Epithelial cell of proximal tubule (primary cell): Measurements from ENCODE around the gene ACADM. TPM values are rescaled to one million over a fixed set of nuclear protein-coding genes. Genes with fewer than 3 reads are reported as not detected.
"Not testable (repeated sequence)": the region's sequence is repeated elsewhere in the genome, so short reads cannot be mapped to it uniquely, and the experiment has no call there.

Source experiments
- DNase-seq: peaks from one replicate; pipeline ENCODE4 v3.0.0-alpha.2; 2011; ENCODE audit warnings: low read depth
- H3K4me3 ChIP-seq: 2 replicates; pipeline ENCODE4 v1.5.1; 2011; ENCODE audit warnings: low read depth, mild to moderate bottlenecking, low read length
- total RNA-seq: library from RNA; depleted of rRNA; stranded (reverse); fragments of >200 nt; gene quantifications from 2 replicates; pipeline ENCODE4 v1.2.3, GENCODE V29; 2015
- TF ChIP-seq, protein P1 (sequence below): conservative IDR thresholded peaks from 2 replicates; pipeline ENCODE4 v1.5.1; 2012; ENCODE audit warnings: low read depth, mild to moderate bottlenecking, low read length

Gene ACADM
- total RNA-seq, 1 donor from 2014 or later = 37.8 TPM

DNA sequence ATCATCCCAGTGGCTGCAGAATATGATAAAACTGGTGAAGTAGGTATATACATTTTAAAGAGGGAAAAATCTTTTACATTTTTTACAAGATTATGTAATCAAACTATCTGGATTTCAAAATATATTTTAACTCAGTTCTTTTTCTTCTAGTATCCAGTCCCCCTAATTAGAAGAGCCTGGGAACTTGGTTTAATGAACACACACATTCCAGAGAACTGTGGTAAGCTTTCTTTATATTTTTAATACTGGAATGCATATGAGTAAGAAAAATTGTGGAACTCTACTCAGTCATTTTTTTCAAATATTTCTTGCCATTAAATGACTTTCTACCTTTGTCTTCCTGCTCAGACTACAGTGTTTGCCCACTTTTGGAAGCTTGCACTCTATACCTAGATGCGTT, 8.2 kb downstream of the ACADM start:
- H3K4me3 ChIP-seq = no peak overlapping the region
- no peak for DNase-seq
- TF ChIP-seq, protein P1, sequence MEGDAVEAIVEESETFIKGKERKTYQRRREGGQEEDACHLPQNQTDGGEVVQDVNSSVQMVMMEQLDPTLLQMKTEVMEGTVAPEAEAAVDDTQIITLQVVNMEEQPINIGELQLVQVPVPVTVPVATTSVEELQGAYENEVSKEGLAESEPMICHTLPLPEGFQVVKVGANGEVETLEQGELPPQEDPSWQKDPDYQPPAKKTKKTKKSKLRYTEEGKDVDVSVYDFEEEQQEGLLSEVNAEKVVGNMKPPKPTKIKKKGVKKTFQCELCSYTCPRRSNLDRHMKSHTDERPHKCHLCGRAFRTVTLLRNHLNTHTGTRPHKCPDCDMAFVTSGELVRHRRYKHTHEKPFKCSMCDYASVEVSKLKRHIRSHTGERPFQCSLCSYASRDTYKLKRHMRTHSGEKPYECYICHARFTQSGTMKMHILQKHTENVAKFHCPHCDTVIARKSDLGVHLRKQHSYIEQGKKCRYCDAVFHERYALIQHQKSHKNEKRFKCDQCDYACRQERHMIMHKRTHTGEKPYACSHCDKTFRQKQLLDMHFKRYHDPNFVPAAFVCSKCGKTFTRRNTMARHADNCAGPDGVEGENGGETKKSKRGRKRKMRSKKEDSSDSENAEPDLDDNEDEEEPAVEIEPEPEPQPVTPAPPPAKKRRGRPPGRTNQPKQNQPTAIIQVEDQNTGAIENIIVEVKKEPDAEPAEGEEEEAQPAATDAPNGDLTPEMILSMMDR = no peak

DNA sequence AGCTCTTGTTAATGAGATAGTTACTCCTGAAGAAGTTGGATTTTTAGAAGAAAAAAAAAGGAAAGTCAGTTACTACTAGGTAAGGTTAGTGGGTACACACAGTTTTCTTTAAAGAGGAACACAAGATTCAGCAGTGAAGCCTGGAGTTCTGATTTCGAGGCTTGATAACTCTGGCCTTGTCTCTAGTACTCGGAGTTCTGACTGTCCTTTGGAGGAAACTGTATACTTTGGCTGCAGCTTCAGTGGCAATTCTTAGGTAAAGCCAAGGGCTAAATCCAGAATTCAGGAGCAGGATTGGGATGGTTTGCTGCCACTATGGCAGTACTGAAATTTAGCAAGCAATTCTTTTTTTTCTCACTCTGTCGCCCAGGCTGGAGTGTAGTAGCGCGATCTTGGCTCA, 9.2 kb downstream of the ACADM start:
- TF ChIP-seq, protein P1 = no peak
- no peak for DNase-seq
- no peak overlapping the region for H3K4me3 ChIP-seq

DNA sequence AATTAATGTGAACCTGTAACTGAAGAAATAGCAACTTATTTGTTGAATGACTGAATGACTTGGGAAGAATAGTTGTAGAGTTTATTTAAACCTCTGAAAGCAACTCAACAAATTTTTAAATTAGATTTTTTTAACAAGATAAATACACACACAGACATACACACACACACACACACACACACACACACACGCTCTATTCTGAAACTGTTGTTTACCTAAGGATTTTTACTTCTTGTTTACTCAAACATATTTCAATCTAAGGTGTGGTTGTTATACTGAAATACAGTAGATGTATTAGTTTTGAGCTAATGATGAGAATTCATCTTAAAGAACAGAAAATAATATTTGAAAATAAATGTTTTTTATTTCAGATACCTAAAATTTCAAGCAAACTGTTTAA, 11.5 kb downstream of the ACADM start:
- no peak for DNase-seq
- H3K4me3 ChIP-seq = no peak overlapping the region
- TF ChIP-seq, protein P1 = no peak

DNA sequence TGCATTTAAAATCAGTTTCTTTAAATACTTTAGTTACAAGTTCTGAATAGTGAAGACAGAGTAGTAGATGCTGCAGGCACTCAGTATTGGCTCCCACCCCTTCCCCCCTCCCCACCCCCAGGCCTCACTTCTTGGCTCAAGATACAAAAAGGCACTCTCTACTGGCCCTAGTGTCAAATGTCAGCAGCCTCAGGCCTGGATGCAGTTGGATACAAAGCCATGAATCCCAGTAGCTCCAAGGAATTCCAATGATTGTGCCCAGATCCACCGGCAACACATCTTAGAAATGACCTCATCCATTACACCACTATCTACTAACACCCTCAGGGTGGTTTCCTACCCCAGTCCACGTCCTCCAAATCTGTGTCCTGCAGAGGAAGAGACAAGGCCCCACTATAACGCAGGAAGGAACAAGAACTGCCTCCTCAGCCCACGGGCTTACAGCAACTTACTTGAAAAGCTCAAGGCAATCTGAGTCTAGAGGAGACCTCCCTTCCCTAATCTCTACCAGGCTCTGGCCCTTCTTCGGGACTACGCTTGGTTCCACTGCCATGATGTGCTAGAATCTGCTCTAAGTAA, 17.6 kb downstream of the ACADM start:
- no peak overlapping the region for H3K4me3 ChIP-seq
- no peak for DNase-seq
- TF ChIP-seq, protein P1 = no peak

DNA sequence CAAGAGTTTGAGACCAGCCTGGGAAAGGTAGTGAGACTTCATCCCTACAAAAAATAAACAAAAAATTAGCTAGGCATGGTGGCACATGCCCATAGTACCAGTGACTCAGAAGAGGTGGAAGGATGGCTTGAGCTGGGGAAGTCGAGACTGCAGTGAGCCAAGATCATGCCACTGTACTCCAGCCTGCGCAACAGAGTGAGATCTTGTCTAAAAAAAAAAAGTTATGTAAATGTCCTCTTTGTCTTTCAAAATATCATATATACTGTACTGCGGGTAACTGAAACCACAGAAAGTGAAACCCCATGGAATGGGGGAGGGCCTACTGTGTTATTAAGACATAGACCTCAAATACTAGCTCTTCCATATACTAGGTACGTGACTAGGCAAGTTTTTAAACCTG, 20.8 kb downstream of the ACADM start:
- no peak for DNase-seq
- TF ChIP-seq, protein P1 = no peak
- H3K4me3 ChIP-seq = no peak overlapping the region

DNA sequence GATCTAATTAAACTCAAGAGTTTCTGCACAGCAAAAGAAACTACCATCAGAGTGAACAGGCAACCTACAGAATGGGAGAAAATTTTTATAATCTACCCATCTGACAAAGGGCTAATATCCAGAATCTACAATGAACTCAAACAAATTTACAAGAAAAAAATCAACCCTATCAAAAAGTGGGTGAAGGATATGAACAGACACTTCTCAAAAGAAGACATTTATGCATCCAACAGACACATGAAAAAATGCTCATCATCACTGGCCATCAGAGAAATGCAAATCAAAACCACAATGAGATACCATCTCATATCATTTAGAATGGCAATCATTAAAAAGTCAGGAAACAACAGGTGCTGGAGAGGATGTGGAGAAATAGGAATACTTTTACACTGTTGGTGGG, 32.7 kb downstream of the ACADM start:
- not testable (repeated sequence) for DNase-seq, H3K4me3 ChIP-seq

DNA sequence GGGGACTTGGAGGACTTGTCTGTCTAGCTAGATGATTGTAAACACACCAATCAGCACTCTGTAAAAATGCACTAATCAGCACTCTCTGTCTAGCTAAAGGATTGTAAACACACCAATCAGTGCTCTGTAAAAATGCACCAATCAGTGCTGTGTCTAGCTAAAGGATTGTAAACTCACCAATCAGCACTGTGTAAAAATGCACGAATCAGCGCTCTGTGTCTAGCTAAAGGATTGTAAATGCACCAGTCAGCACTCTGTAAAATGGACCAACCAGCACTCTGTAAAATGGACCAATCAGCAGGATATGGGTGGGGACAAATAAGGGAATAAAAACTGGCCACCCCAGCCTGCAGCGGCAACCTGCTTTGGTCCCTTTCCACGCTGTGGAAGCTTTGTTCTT, 34.0 kb downstream of the ACADM start:
- H3K4me3 ChIP-seq, DNase-seq: not testable (repeated sequence)

DNA sequence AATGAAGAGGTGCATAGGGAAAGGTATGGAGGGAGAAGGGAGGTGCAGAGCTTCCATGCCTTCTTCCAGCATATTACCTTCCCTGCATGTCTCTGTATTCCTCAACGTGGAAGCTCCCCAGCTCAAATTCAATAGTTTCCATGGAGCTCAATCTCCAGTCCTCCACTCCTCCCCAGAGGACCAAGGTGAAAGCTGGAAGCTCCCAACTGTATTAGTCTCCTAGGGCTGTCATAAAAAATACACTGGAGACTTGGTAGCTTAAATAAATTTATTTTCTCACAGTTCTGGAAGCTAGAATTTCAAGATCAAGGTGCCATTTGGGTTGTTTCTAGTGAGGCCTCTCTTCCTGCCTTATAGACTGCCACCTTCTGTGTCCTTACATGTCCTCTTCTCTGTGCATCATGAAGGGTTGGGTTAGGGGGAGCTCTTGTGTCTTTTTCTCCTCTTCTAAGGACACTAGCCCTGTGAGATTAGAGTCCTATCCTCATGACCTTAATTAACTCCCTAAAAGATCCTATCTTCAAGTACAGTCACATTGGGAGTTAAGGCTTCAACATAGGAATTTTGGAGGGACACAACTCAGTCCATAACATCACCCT, 39.6 kb downstream of the ACADM start:
- TF ChIP-seq, protein P1 = no peak

More for the DNA sequence above, 39.6 kb downstream of the ACADM start:
- H3K4me3 ChIP-seq = no peak overlapping the region
- DNase-seq = no peak
